GM12801 (cell line): ENCODE data around the gene DDIT3.

ENCODE experiments used
- CTCF ChIP-seq: IDR thresholded peaks from one replicate; pipeline ENCODE4 v1.5.1; 2011; ENCODE audit warnings: control low read depth; ENCODE audit not compliant: insufficient read length; ENCODE audit errors: extremely low read depth

The DDIT3 gene

GRCh38 chr12:57554897-57555296 lies 34.6 kb upstream of the DDIT3 start:
- TF ChIP-seq CTCF, result no peak

GRCh38 chr12:57554453-57554852 lies 34.1 kb upstream of the DDIT3 start:
- no peak for TF ChIP-seq CTCF

GRCh38 chr12:57553343-57554202 lies 33.3 kb upstream of the DDIT3 start:
- no peak for TF ChIP-seq CTCF

- no peak for TF ChIP-seq CTCF
Observed at GRCh38 chr12:57552835-57553313, 32.6 kb upstream of the DDIT3 start.

- TF ChIP-seq CTCF, result no peak
Observed at GRCh38 chr12:57552306-57552651, 32.0 kb upstream of the DDIT3 start.

- no peak for TF ChIP-seq CTCF
Observed at GRCh38 chr12:57551637-57552305, 31.5 kb upstream of the DDIT3 start.

GRCh38 chr12:57550641-57551549 lies 30.6 kb upstream of the DDIT3 start:
- no peak for TF ChIP-seq CTCF
